ENCODE data around the gene NAGK.
"Not testable (repeated sequence)": the region's sequence is repeated elsewhere in the genome, so short reads cannot be mapped to it uniquely, and the experiment has no call there.

DNA sequence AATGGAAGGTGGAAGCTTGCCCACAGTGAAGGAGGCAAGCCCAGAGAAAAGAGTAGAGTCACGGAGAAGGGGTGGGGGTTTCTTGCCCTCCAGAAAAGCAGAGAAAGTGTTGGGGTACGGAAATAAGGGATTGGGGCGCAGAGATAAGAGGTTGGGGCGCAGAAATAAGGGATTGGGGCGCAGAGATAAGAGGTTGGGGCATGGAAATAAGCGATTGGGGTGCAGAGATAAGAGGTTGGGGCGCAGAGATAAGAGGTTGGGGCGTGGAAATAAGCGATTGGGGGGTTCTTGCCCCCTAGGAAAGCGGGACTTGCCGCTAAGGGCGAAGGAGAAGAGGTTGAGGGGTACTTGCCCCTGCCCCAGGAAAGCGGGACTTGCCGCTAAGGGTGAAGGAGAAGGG is 21.0 kb downstream of the NAGK start:
- TF ChIP-seq, protein P1, sequence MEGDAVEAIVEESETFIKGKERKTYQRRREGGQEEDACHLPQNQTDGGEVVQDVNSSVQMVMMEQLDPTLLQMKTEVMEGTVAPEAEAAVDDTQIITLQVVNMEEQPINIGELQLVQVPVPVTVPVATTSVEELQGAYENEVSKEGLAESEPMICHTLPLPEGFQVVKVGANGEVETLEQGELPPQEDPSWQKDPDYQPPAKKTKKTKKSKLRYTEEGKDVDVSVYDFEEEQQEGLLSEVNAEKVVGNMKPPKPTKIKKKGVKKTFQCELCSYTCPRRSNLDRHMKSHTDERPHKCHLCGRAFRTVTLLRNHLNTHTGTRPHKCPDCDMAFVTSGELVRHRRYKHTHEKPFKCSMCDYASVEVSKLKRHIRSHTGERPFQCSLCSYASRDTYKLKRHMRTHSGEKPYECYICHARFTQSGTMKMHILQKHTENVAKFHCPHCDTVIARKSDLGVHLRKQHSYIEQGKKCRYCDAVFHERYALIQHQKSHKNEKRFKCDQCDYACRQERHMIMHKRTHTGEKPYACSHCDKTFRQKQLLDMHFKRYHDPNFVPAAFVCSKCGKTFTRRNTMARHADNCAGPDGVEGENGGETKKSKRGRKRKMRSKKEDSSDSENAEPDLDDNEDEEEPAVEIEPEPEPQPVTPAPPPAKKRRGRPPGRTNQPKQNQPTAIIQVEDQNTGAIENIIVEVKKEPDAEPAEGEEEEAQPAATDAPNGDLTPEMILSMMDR (conservative IDR thresholded peaks at IDR 0.05 in 1 of 2, IDR thresholded peaks at IDR 0.05 in 1 of 2; ENCODE audit: extremely low read depth in 1 of 2, insufficient read depth in 1 of 2, low read depth in 1 of 2, low read length in 2 of 2): not testable (repeated sequence)
- not testable (repeated sequence) for TF ChIP-seq EZH2 (IDR thresholded peaks at IDR 0.05; ENCODE audit: borderline replicate concordance, low read length)
